ENCODE data around the gene ARIH1.
"Not testable (repeated sequence)": the region's sequence is repeated elsewhere in the genome, so short reads cannot be mapped to it uniquely, and the experiment has no call there.

ARIH1 gene

GRCh38 chr15:72642271-72642670, 168.1 kb downstream of the ARIH1 start:
- H2BK15ac ChIP-seq (replicated peaks; ENCODE audit: low read depth); H3K4me3 ChIP-seq (ENCODE audit: low read length); H3K79me2 ChIP-seq (ENCODE audit: control insufficient read depth, insufficient read depth, low read length); H3K4me2 ChIP-seq (ENCODE audit: low read length); H3K23ac ChIP-seq (ENCODE audit: low read length); H2AK5ac ChIP-seq (ENCODE audit: low read length); H3K4ac ChIP-seq (ENCODE audit: low read depth, low read length); H3K79me1 ChIP-seq (ENCODE audit: low read length); H3K36me3 ChIP-seq (ENCODE audit: control insufficient read depth, insufficient read depth, low read length); H3K9ac ChIP-seq (ENCODE audit: low read length); H4K8ac ChIP-seq (ENCODE audit: low read depth, low read length); H4K5ac ChIP-seq (ENCODE audit: low read length); H3K56ac ChIP-seq (ENCODE audit: low read length); H2BK5ac ChIP-seq (ENCODE audit: low read length); H3K4me1 ChIP-seq (ENCODE audit: control insufficient read depth, low read depth, low read length); H2BK120ac ChIP-seq (ENCODE audit: low read depth, low read length); H3K27ac ChIP-seq (ENCODE audit: low read depth, low read length); DNase-seq; H3K18ac ChIP-seq (ENCODE audit: low read length); H3K27me3 ChIP-seq (ENCODE audit: insufficient read depth, low read length, poor library complexity): not testable (repeated sequence)
- no CpG with 5 or more reads among the region's 2 CpGs for WGBS (ENCODE audit: extremely low coverage, insufficient coverage, low lambda C conversion rate)

DNA sequence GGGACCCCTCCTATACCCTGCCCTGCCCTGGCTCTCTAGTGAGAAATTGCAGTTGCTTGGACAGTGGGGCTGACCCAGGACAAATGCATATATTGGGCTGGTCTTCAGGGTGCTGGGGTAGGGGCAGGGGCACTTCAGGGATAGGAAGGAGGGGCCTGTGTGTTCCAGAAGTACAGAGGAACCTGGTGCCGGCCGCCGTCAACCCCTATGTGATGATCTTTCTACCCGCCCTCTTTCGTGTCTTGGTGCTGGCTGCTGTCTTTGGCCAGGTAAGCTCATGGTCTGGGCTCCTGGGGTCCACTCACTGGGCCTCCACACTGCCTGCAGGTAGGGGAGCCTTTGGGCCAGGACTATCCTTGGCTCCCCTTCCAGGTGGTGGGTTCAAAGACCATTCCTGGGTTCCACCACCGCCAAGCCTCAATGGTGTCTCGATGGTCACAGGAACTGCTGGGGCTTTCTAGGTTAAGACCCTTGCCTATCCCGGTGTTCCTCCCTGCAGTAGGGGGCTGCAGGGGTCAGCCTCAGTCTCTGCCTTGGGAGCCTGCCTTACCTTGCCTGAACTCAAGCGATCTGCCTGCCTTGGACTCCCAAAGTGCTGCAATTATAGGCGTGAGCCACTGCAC, 174.6 kb downstream of the ARIH1 start:
- H3K18ac ChIP-seq (ENCODE audit: low read length); H4K8ac ChIP-seq (ENCODE audit: low read depth, low read length); H3K4me3 ChIP-seq (ENCODE audit: low read length); H3K23ac ChIP-seq (ENCODE audit: low read length); H3K27me3 ChIP-seq (ENCODE audit: insufficient read depth, low read length, poor library complexity); H3K4ac ChIP-seq (ENCODE audit: low read depth, low read length); DNase-seq; H3K56ac ChIP-seq (ENCODE audit: low read length); H2BK120ac ChIP-seq (ENCODE audit: low read depth, low read length); H3K79me2 ChIP-seq (ENCODE audit: control insufficient read depth, insufficient read depth, low read length); H2AK5ac ChIP-seq (ENCODE audit: low read length); H4K5ac ChIP-seq (ENCODE audit: low read length); H3K4me2 ChIP-seq (ENCODE audit: low read length); H2BK15ac ChIP-seq (replicated peaks; ENCODE audit: low read depth); H3K36me3 ChIP-seq (ENCODE audit: control insufficient read depth, insufficient read depth, low read length); H3K27ac ChIP-seq (ENCODE audit: low read depth, low read length); H3K9ac ChIP-seq (ENCODE audit: low read length); H3K79me1 ChIP-seq (ENCODE audit: low read length); H3K4me1 ChIP-seq (ENCODE audit: control insufficient read depth, low read depth, low read length); H2BK5ac ChIP-seq (ENCODE audit: low read length): not testable (repeated sequence)
- no CpG with 5 or more reads among the region's 10 CpGs for WGBS (ENCODE audit: extremely low coverage, insufficient coverage, low lambda C conversion rate)
